T-helper 1 cell (primary cell): Measurements from ENCODE around the gene DHX57.
"Not testable (repeated sequence)": the region's sequence is repeated elsewhere in the genome, so short reads cannot be mapped to it uniquely, and the experiment has no call there.

Source experiments
- DNase-seq, 5 donors: peaks; one replicate each; pipeline ENCODE4 v3.0.0-alpha.2; 2012 to 2020

The DHX57 gene

GRCh38 chr2:38795016-38795415 is 80.7 kb downstream of the DHX57 start:
- DNase-seq = not testable (repeated sequence)

GRCh38 chr2:38794235-38794946 is 81.3 kb downstream of the DHX57 start:
- no peak for DNase-seq

GRCh38 chr2:38793511-38793910 is 82.2 kb downstream of the DHX57 start:
- no peak for DNase-seq

GRCh38 chr2:38792751-38793150 is 83.0 kb downstream of the DHX57 start:
- DNase-seq = no peak

- DNase-seq = not testable (repeated sequence)
Observed at GRCh38 chr2:38792321-38792720, 83.4 kb downstream of the DHX57 start.

GRCh38 chr2:38791744-38792143 is 84.0 kb downstream of the DHX57 start:
- no peak for DNase-seq

GRCh38 chr2:38789691-38790090 is 86.0 kb downstream of the DHX57 start:
- DNase-seq = no peak

GRCh38 chr2:38788306-38788705 is 87.4 kb downstream of the DHX57 start:
- no peak for DNase-seq

GRCh38 chr2:38783586-38783985 is 92.1 kb downstream of the DHX57 start:
- no peak for DNase-seq

GRCh38 chr2:38778687-38779082 is 97.0 kb downstream of the DHX57 start:
- DNase-seq = no peak

- DNase-seq = no peak
Observed at GRCh38 chr2:38776531-38776930, 99.2 kb downstream of the DHX57 start.

- no peak for DNase-seq
Observed at GRCh38 chr2:38775921-38776225, 99.9 kb downstream of the DHX57 start.

- no peak for DNase-seq
Observed at GRCh38 chr2:38775097-38775920, 100.4 kb downstream of the DHX57 start.

- DNase-seq = no peak
Observed at GRCh38 chr2:38771632-38772031, 104.1 kb downstream of the DHX57 start.

GRCh38 chr2:38765551-38765950 is 110.2 kb downstream of the DHX57 start:
- no peak for DNase-seq

GRCh38 chr2:38765149-38765548 is 110.6 kb downstream of the DHX57 start:
- no peak for DNase-seq

GRCh38 chr2:38763728-38764127 is 112.0 kb downstream of the DHX57 start:
- no peak for DNase-seq

GRCh38 chr2:38763228-38763627 is 112.5 kb downstream of the DHX57 start:
- DNase-seq = peak in 1 of 5 donors; percentile 71

- DNase-seq = not testable (repeated sequence)
Observed at GRCh38 chr2:38755891-38756290, 119.8 kb downstream of the DHX57 start.

- no peak for DNase-seq
Observed at GRCh38 chr2:38754506-38754905, 121.2 kb downstream of the DHX57 start.

GRCh38 chr2:38754049-38754448 is 121.7 kb downstream of the DHX57 start:
- DNase-seq = no peak

- DNase-seq = no peak
Observed at GRCh38 chr2:38751596-38752410, 123.9 kb downstream of the DHX57 start.

- DNase-seq = peak; percentile 92 to 99 (median 96)
Observed at GRCh38 chr2:38750891-38751595, 124.7 kb downstream of the DHX57 start, which contains the start of gene SRSF7. Gene SRSF7 (minus strand): TSS chr2:38751361. CDS start chr2:38751256, 105 bp downstream.
